KOPT-K1 (cell line): ENCODE results near the gene MC3R.

ENCODE experiments used
- H3K27ac ChIP-seq: fragments of 200-600 bp; sonication (generic); 2 replicates; pipeline ENCODE4 v1.5.1; 2016; ENCODE audit warnings: antibody characterized with exemption, mild to moderate bottlenecking, low read depth, low read length; ENCODE audit not compliant: poor library complexity, severe bottlenecking
- H3K36me3 ChIP-seq: fragments of 200-600 bp; sonication (generic); 2 replicates; pipeline ENCODE4 v1.5.1; 2017; ENCODE audit warnings: antibody characterized with exemption, mild to moderate bottlenecking, low read length, moderate library complexity; ENCODE audit not compliant: insufficient read depth
- H3K9me3 ChIP-seq: fragments of 200-600 bp; sonication (generic); 2 replicates; pipeline ENCODE4 v1.5.1; 2017; ENCODE audit warnings: antibody characterized with exemption, low read length, mild to moderate bottlenecking; ENCODE audit not compliant: insufficient read depth, poor library complexity, severe bottlenecking

The MC3R gene

GRCh38 chr20:56228021-56228420 is 20.5 kb upstream of the MC3R start:
- no peaks in the 10 kb centered on the region for H3K36me3 ChIP-seq
- no peak overlapping the region for H3K27ac ChIP-seq
- no peaks in the 10 kb centered on the region for H3K9me3 ChIP-seq

DNA sequence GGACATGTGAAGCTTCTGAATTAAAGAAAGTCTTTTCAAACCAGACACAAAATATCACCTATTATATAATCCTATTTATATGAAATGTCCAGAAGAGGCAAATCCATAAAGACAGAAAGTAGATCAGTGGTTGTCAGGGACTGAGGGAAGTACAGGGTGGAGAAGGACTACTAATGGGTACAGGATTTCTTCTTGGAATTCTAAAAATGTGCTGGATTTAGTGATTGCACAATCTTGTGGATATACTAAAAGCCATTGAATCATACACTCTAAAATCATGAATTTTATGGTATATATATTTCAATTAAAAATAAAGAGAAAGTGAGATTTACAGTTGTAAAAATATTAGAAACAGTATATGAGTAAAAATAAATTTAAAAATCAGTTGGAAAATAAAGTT is 18.7 kb upstream of the MC3R start:
- Histone ChIP-seq H3K36me3 (no peaks in the 10 kb centered on the region), H3K27ac (no peak overlapping the region), H3K9me3 (peaks cover 6% of the 10 kb centered on the region)

DNA sequence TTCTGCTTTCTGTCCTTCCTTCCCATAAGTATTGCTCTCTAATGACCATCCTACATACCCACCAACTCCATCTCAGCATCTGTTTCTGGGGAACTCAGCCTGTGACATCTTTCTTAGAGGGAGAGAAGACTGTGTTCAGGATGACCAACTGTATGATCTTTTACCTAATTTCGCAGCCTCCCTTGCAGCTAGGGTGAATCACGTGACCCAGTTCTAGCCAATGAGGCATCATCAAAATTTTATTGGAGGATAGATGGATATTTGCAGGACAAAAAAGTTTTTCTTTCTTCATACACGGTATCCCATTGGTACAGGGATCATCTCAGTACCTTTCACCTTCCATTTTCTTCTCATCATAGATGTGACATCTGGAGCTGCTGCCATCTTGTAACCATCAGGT is 14.4 kb upstream of the MC3R start:
- H3K36me3 ChIP-seq: no peaks in the 10 kb centered on the region
- no peak overlapping the region for H3K27ac ChIP-seq
- H3K9me3 ChIP-seq: peaks cover 6% of the 10 kb centered on the region

GRCh38 chr20:56237335-56237734 is 11.2 kb upstream of the MC3R start:
- H3K27ac ChIP-seq: no peak overlapping the region
- H3K9me3 ChIP-seq: peaks cover 6% of the 10 kb centered on the region

DNA sequence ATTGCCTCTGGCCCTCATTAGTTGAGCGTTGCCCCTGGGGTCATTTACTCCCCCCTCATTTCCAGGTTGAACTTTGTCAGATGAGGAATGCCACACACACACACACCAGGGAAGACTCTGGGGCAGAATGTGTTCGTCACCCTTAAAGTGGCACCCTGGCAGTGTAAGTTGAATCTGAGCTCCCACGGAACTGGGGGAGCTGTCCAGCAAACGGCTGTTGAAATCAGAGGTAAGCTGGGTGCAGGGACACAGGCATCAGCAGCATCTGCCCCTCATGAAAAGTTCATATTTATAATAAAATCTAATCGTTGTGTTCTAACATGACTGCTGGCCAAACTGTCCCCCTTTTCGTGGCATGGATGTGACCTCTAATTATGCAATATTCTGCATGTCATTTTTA is 4.3 kb upstream of the MC3R start:
- Histone ChIP-seq H3K9me3 (no peaks in the 10 kb centered on the region), H3K27ac (no peak overlapping the region), H3K36me3 (no peaks in the 10 kb centered on the region)

More at GRCh38 chr20:56237335-56237734, 11.2 kb upstream of the MC3R start:
- no peaks in the 10 kb centered on the region for H3K36me3 ChIP-seq

- no peak overlapping the region for H3K27ac ChIP-seq
- no peaks in the 10 kb centered on the region for H3K36me3 ChIP-seq
- H3K9me3 ChIP-seq: no peaks in the 10 kb centered on the region
Measured at GRCh38 chr20:56245761-56246160, 2.8 kb upstream of the MC3R start.

DNA sequence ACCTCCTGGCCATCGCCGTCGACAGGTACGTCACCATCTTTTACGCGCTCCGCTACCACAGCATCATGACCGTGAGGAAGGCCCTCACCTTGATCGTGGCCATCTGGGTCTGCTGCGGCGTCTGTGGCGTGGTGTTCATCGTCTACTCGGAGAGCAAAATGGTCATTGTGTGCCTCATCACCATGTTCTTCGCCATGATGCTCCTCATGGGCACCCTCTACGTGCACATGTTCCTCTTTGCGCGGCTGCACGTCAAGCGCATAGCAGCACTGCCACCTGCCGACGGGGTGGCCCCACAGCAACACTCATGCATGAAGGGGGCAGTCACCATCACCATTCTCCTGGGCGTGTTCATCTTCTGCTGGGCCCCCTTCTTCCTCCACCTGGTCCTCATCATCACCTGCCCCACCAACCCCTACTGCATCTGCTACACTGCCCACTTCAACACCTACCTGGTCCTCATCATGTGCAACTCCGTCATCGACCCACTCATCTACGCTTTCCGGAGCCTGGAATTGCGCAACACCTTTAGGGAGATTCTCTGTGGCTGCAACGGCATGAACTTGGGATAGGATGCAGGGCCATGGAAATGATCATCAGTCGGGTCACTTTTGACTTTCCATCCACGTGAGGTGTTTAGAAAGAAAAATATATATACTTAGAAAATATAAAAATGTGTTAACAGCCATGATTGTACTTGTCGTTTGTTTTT is 868 bp downstream of the MC3R start:
- Histone ChIP-seq H3K27ac (no peak overlapping the region), H3K9me3 (no peaks in the 10 kb centered on the region)

DNA sequence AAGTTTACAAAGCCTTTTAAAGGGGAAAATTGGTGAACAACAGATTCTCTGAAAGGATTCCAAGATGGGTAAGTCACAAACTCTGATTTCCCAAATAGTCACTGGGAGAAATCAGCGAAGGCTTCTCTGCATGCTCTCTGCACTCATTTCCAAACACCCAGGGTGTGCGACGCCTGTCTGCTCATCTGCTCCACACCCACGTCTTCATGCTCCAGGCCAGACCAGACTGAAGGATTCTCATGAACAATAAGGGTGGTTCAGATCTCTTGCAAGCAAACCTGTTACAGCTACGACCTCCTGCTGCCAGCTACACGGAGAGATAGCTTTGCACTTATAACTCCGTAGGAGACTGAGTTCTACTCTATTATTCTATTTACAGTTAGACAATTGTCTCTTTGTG is 1.4 kb downstream of the MC3R start:
- no peaks in the 10 kb centered on the region for H3K36me3 ChIP-seq
- H3K27ac ChIP-seq: no peak overlapping the region
- no peaks in the 10 kb centered on the region for H3K9me3 ChIP-seq

More for the DNA sequence above, 868 bp downstream of the MC3R start:
- no peaks in the 10 kb centered on the region for H3K36me3 ChIP-seq

DNA sequence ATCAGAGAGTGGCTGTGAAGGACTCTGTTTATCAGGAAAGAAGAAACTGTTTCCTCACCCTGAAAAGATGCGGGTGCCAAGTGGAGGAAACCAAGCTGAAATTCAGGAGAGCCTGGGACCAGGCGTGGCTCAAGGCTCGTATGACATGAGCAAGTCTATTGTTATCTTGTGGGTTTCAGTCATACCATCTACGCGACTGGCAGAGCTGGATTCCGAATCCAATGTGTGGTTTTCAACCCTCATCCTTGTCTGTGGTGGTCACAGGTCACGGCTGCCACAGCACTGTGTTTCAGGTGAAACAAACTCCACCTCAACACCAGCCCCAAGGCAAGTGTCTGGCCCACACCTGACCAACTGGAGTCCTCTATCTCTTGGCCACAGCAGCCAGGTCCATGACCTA is 9.1 kb downstream of the MC3R start:
- Histone ChIP-seq H3K27ac (no peak overlapping the region), H3K9me3 (no peaks in the 10 kb centered on the region), H3K36me3 (no peaks in the 10 kb centered on the region)

DNA sequence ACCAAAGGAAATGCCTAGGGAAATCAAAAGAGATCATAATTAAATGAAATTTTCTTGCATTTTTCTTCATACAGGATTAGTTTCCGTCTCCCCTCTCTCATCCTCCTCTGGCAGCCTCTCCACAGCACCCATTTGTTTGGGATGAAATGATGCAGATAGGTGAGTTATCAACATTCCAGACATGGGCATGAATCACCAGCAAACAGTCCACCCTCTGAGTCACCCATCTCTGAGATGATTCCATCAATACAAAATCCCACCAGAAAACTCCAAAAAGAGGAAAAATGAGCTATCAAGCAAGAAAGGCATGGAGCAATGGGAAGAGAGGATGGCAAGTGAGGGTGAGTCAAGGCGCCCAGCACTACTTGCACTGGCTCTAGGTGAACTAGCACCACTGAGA is 11.4 kb downstream of the MC3R start:
- Histone ChIP-seq H3K27ac (no peak overlapping the region), H3K9me3 (no peaks in the 10 kb centered on the region)

GRCh38 chr20:56268536-56268935 is 20.0 kb downstream of the MC3R start:
- Histone ChIP-seq H3K36me3 (no peaks in the 10 kb centered on the region), H3K9me3 (peaks cover 5% of the 10 kb centered on the region), H3K27ac (no peak overlapping the region)

More for the DNA sequence above, 11.4 kb downstream of the MC3R start:
- H3K36me3 ChIP-seq: no peaks in the 10 kb centered on the region

DNA sequence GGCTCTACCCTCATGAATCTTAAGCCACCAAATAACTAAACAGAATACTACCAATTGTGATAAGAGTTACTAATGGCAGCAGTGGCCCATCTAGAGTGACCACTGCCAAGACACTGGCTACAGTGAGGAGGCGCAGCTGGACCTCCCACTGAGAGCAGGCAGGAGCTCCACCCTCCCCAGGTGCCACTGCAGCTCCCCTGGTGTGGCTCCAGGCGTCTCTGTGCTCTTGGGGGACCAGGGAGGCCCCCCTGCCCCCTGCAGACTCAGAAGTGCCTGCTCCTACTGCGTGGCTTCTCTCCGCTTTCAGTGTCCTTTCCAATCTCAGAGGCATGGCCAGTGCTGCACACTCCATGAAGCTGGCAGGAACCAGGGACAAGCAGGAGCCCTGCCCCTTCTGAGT is 23.4 kb downstream of the MC3R start:
- Histone ChIP-seq H3K36me3 (no peaks in the 10 kb centered on the region), H3K27ac (no peak overlapping the region), H3K9me3 (peaks cover 5% of the 10 kb centered on the region)

DNA sequence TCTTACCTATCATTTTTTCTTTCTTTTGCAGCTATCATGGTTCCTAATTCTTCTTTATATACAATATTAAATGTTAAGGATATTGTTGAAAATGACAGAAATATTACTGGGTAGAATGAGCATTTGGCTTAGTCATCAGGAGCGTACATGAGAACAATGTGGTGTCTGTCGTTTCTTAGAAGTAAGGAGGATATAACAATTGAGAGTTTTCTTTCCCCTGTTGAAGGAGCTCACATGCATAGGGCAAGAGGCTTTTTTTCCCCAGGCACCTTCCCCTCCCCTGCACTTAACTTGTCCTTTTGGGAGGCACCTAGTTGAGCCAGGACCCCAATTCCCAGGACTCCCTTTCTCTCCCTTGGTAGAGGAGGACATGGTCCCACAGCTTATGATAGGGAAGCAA is 25.0 kb downstream of the MC3R start:
- Histone ChIP-seq H3K27ac (no peak overlapping the region), H3K36me3 (no peaks in the 10 kb centered on the region), H3K9me3 (peaks cover 5% of the 10 kb centered on the region)

DNA sequence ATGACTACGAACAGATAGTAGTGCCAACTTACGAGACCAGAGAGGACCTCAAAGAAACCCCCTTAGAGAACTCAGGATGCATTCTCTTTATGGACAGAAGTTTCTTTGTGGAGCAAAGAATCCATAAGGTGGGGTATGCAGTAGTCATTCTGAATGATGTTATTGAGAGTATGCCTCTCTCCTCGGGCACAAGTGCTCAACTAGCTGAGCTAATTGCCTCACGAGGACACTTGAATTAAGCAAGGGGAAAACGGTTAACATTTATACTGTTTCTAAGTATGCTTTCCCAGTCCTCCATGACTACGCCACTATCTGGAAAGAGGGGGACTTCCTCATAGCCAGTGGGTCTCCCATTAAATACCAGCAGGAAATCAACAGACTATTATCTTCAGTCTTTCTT is 25.6 kb downstream of the MC3R start:
- Histone ChIP-seq H3K9me3 (peaks cover 5% of the 10 kb centered on the region), H3K27ac (no peak overlapping the region), H3K36me3 (no peaks in the 10 kb centered on the region)

GRCh38 chr20:56278196-56278595 is 29.7 kb downstream of the MC3R start:
- Histone ChIP-seq H3K9me3 (no peaks in the 10 kb centered on the region), H3K36me3 (no peaks in the 10 kb centered on the region), H3K27ac (no peak overlapping the region)

DNA sequence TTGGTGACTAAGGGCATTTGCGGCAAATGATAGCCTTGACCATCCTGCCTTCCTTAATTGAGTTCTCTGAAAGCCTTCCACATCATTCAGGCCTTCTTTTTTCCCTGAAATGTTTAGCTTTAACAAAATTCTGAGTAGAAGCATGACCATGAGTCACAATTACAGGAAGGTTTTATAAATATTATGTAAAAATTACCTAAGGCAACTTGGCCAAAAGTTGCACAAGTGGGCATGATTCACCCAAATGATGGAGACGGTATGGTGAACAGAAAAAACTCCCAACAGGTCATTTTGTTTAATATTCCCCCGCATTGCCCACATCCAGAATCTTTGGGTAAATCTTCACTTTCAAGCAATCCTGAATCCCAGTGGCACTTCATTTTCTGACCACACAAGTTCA is 37.0 kb downstream of the MC3R start:
- H3K36me3 ChIP-seq: no peaks in the 10 kb centered on the region
- no peak overlapping the region for H3K27ac ChIP-seq
- H3K9me3 ChIP-seq: no peaks in the 10 kb centered on the region
